K562 (cell line): ENCODE results near the gene SIK3. TPM values are rescaled to one million over a fixed set of nuclear protein-coding genes. Genes with fewer than 3 reads are reported as not detected.

ENCODE experiments used
- ATAC-seq: fragments of 200-7000 bp; cut with Tn5 transposase; 3 replicates; pipeline ENCODE4 v1.9.1; 2020; ENCODE audit warnings: moderate library complexity
- BruUV-seq: library from RNA; stranded (reverse); fragments of 400-500 nt; replicated peaks from 2 replicates; lab custom pipeline; 2021; lab: Mats Ljungman, UMichigan
- CTCF ChIA-PET: fragments of 300-600 bp; formaldehyde crosslinking; extraction: SDS; loops from one replicate; lab custom pipeline; 2021; ENCODE audit warnings: low intra/inter-chr PET ratio; lab: Yijun Ruan, JAX
- POLR2A ChIA-PET: fragments of 300-600, 350-650 bp; sonication (Branson Sonifier 250); formaldehyde crosslinking; extraction: SDS; loops from one replicate; lab custom pipeline; 2021; ENCODE audit warnings: antibody characterized with exemption, inconsistent platforms; lab: Yijun Ruan, JAX
- DNase-seq, 4 experiments: peaks; one replicate each; pipeline versions ENCODE4 v3.0.0 to v3.0.0-alpha.2; 2011 to 2018; ENCODE audit warnings: low spot score in 3 of 4, mixed read lengths in 3 of 4; ENCODE audit errors: extremely low read depth in 1 of 4
- FAIRE-seq: peaks from 2 replicates; lab custom pipeline; 2011; peaks lifted over from hg19 to GRCh38; lab: Jason Lieb, UNC
- H2AFZ ChIP-seq: 2 replicates; pipeline ENCODE4 v1.6.0; 2011; ENCODE audit warnings: low read depth, low read length, control low read depth, inconsistent platforms
- H3K27ac ChIP-seq: fragments of 200-600 bp; 3 replicates; pipeline ENCODE4 v1.8.0; 2011; ENCODE audit warnings: low read depth, mild to moderate bottlenecking, control low read depth, inconsistent platforms, low read length, moderate library complexity, mixed read lengths; ENCODE audit errors: extremely low read depth
- H3K27me3 ChIP-seq, 2 experiments: fragments of 300-600 bp in 1 of 2; 2 replicates in 1 of 2; 3 replicates in 1 of 2; pipeline versions ENCODE4 v1.6.0 to v1.8.0; 2011; ENCODE audit warnings: inconsistent platforms in 2 of 2, low read length in 2 of 2, mild to moderate bottlenecking in 1 of 2, mixed read lengths in 1 of 2, moderate library complexity in 1 of 2; ENCODE audit not compliant: control insufficient read depth in 2 of 2, insufficient read depth in 2 of 2
- H3K36me3 ChIP-seq: fragments of 300-600 bp; 3 replicates; pipeline ENCODE4 v1.8.0; 2011; ENCODE audit warnings: mild to moderate bottlenecking, low read length, inconsistent platforms; ENCODE audit not compliant: control insufficient read depth, insufficient read depth
- H3K4me1 ChIP-seq, 2 experiments: fragments of 200-600 bp in 1 of 2; replicated peaks in 1 of 2; 2 replicates in 1 of 2; 3 replicates in 1 of 2; pipeline versions ENCODE4 v1.5.1 to v1.8.0; 2011; ENCODE audit warnings: inconsistent platforms in 2 of 2, low read length in 2 of 2, mild to moderate bottlenecking in 1 of 2, mixed read lengths in 1 of 2, moderate library complexity in 1 of 2; ENCODE audit not compliant: control insufficient read depth in 2 of 2, insufficient read depth in 2 of 2
- H3K4me2 ChIP-seq: 2 replicates; pipeline ENCODE4 v1.6.1; 2011; ENCODE audit warnings: low read length, control low read depth, inconsistent platforms, mixed read lengths; ENCODE audit not compliant: insufficient read depth
- H3K4me3 ChIP-seq: fragments of 200-600 bp; sonication (generic), shearing (Covaris generic); 2 replicates; pipeline ENCODE4 v1.5.1; 2016; ENCODE audit warnings: control low read depth, inconsistent platforms
- H3K79me2 ChIP-seq: fragments of 200-600 bp; 3 replicates; pipeline ENCODE4 v1.8.0; 2011; ENCODE audit warnings: low read length, inconsistent platforms; ENCODE audit not compliant: control insufficient read depth, insufficient read depth
- H3K9ac ChIP-seq, 2 experiments: 2 replicates each; pipeline versions ENCODE4 v1.6.0 to v1.6.1; 2011; ENCODE audit warnings: low read depth in 2 of 2, low read length in 2 of 2, control low read depth in 1 of 2, inconsistent platforms in 1 of 2, mild to moderate bottlenecking in 1 of 2, mixed read lengths in 1 of 2; ENCODE audit not compliant: insufficient read depth in 1 of 2
- H3K9me1 ChIP-seq: one replicate; pipeline ENCODE4 v1.6.0; 2011; ENCODE audit warnings: inconsistent platforms, mild to moderate bottlenecking, low read length, moderate library complexity; ENCODE audit not compliant: control insufficient read depth, insufficient read depth
- H3K9me3 ChIP-seq: replicated peaks from 2 replicates; pipeline ENCODE4 v1.5.1; 2011; ENCODE audit warnings: low read depth, low read length, inconsistent platforms; ENCODE audit not compliant: control insufficient read depth, insufficient read depth
- H4K20me1 ChIP-seq: replicated peaks from 2 replicates; pipeline ENCODE4 v1.6.1; 2011; ENCODE audit warnings: low read length, inconsistent platforms, mixed read lengths; ENCODE audit not compliant: control insufficient read depth, insufficient read depth
- CBX1 ChIP-seq: sonication (generic); IDR thresholded peaks from 2 replicates; pipeline ENCODE4 v1.6.1; 2016; ENCODE audit warnings: antibody characterized with exemption, low read depth, mild to moderate bottlenecking
- CEBPB ChIP-seq: fragments of 450-650 bp; IDR thresholded peaks from 2 replicates; pipeline ENCODE4 v1.6.1; 2016; ENCODE audit warnings: missing genetic modification characterization, missing compliant biosample characterization
- CSDE1 ChIP-seq, 2 experiments: fragments of 450-650 bp; IDR thresholded peaks; 2 replicates each; pipeline ENCODE4 v1.6.1; 2016; ENCODE audit warnings: mild to moderate bottlenecking in 1 of 2
- E2F3 ChIP-seq: fragments of 250-450 bp; sonication (Bioruptor Pico); IDR thresholded peaks from 2 replicates; pipeline ENCODE4 v1.4.0; 2020; ENCODE audit warnings: mild to moderate bottlenecking
- KLF16 ChIP-seq: IDR thresholded peaks from 2 replicates; pipeline ENCODE4 v1.6.1; 2016; ENCODE audit warnings: antibody characterized with exemption
- L3MBTL2 ChIP-seq: fragments of 450-650 bp; IDR thresholded peaks from 2 replicates; pipeline ENCODE4 v1.6.1; 2016; ENCODE audit warnings: mild to moderate bottlenecking, moderate library complexity
- MYBL2 ChIP-seq, 2 experiments: fragments of 450-650 bp in 1 of 2; sonication (generic) in 1 of 2; formaldehyde crosslinking in 1 of 2; IDR thresholded peaks; 2 replicates each; pipeline versions ENCODE4 v1.6.1 to v1.8.1; 2017 to 2022; ENCODE audit warnings: borderline replicate concordance in 1 of 2, inconsistent platforms in 1 of 2, low read depth in 1 of 2, mild to moderate bottlenecking in 1 of 2, missing genetic modification reagents in 1 of 2, moderate library complexity in 1 of 2
- PURB ChIP-seq: sonication (generic); formaldehyde crosslinking; IDR thresholded peaks from 2 replicates; pipeline ENCODE4 v1.9.0; 2021; ENCODE audit warnings: low read depth, mild to moderate bottlenecking, missing genetic modification reagents
- SAFB ChIP-seq: fragments of 200-400 bp; formaldehyde crosslinking; IDR thresholded peaks from 2 replicates; pipeline ENCODE4 v1.6.1; 2017; ENCODE audit warnings: low read depth, low read length, borderline replicate concordance
- ZC3H4 ChIP-seq: sonication (generic); formaldehyde crosslinking; IDR thresholded peaks from 2 replicates; pipeline ENCODE4 v1.9.0; 2021; ENCODE audit warnings: missing genetic modification reagents, borderline replicate concordance
- ZNF263 ChIP-seq: sonication (generic); formaldehyde crosslinking; IDR thresholded peaks from 2 replicates; pipeline ENCODE4 v1.8.0; 2022; ENCODE audit warnings: mild to moderate bottlenecking, missing genetic modification reagents, borderline replicate concordance
- ZSCAN32 ChIP-seq: fragments of 450-650 bp; formaldehyde crosslinking; IDR thresholded peaks from 2 replicates; pipeline ENCODE4 v1.4.0; 2020; ENCODE audit warnings: mild to moderate bottlenecking, moderate library complexity
- WGBS: fragments of 100-300 bp; shearing (Covaris generic); methylation state at CpG from one replicate; pipeline ENCODE4 v1.1.6; 2016; ENCODE audit warnings: low coverage, mixed read lengths; ENCODE audit not compliant: insufficient coverage; ENCODE audit errors: missing lambda C conversion rate; 5-methylcytosine and 5-hydroxymethylcytosine counted together
- in situ Hi-C: fragments of 300-500 bp; cut with MboI; formaldehyde crosslinking; loops from 4 replicates; pipeline ENCODE4 v1.15.0; 2018; ENCODE audit warnings: inconsistent platforms, mixed read lengths
- intact Hi-C: fragments of 100-400 bp; cut with micrococcal nuclease; formaldehyde crosslinking; loops from 2 replicates; pipeline ENCODE4 v1.14.2; 2022
- polyA plus RNA-seq, 8 experiments: library from polyadenylated mRNA; depleted of rRNA in 4 of 8; stranded (reverse) in 5 of 8; unstranded in 3 of 8; fragments of >200 nt; fragmentation: Nextera tagmentation in 2 of 8; fragmentation: Illumina TruSeq in 1 of 8; extraction: Ambion mirVana in 2 of 8; extraction: Trizol in 1 of 8; gene quantifications; 2 replicates each; pipeline versions ENCODE4 v1.2.1 to v1.2.3, GENCODE V29; 2011 to 2014; ENCODE audit warnings: inconsistent platforms in 1 of 8, missing spikeins in 1 of 8
- total RNA-seq, 7 experiments: library from RNA; depleted of rRNA in 6 of 7; stranded (reverse); fragments of >200 nt in 6 of 7; fragmentation: Illumina TruSeq in 2 of 7; extraction: Trizol in 2 of 7; gene quantifications; 2 replicates each; pipeline versions ENCODE4 v1.2.1 to v1.2.3, GENCODE V29; 2011 to 2021; ENCODE audit warnings: low replicate concordance in 1 of 7
- TF ChIP-seq, protein P1 (sequence below): sonication (generic); formaldehyde crosslinking; IDR thresholded peaks from 2 replicates; pipeline ENCODE4 v1.8.1; 2023; ENCODE audit warnings: mild to moderate bottlenecking, missing genetic modification reagents
- TF ChIP-seq, protein P2 (sequence below): fragments of 450-650 bp; IDR thresholded peaks from 2 replicates; pipeline ENCODE4 v1.6.1; 2016; ENCODE audit warnings: antibody characterized with exemption

SIK3 gene
- total and polyA plus RNA-seq, 9 of the 15 experiments (the other 6 are each of a cell fraction or from before 2014, with no cell fraction given) = 1.6 to 21.6 (median 8.0) TPM

DNA sequence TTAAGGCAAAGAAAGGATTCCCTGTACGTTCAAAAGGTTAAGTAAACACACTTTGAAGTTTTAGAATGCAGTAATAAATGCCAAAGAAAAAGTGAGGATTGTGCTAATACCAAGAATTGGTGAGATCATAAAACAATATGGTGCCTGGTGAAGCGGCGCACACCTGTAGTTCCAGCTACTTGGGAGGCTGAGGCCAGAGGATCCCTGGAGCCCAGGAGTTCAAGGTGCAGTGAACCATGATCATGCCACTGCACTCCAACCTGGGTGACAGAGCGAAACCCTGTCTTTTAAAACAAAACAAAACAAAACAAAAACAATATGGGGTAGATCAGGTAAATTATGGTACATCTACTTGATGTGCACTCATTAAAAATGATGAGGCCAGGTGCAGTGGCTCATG is 187.4 kb downstream of the SIK3 start:
- no peak overlapping the region for H3K27ac ChIP-seq
- BruUV-seq = no TSS peak
- H3K4me2 ChIP-seq = no peak overlapping the region
- no peak overlapping the region for H3K4me3 ChIP-seq
- H2AFZ ChIP-seq = no peak overlapping the region
- H3K9ac ChIP-seq = no peak overlapping the region
- no peaks in the 10 kb centered on the region for H3K9me1 ChIP-seq
- DNase-seq (no peak), ATAC-seq (no peak), FAIRE-seq (no peak)
- intact Hi-C loops = no loop called here
- no peaks in the 10 kb centered on the region for H3K4me1 ChIP-seq
- POLR2A ChIA-PET = no interaction called here
- in situ Hi-C loops = no loop called here
- H3K36me3 ChIP-seq = peaks cover 2% of the 10 kb centered on the region; the same call in 2 of the 3 replicates
- CTCF ChIA-PET = no interaction called here
- H3K9me3 ChIP-seq = no peaks in the 10 kb centered on the region
- H3K79me2 ChIP-seq = no peaks in the 10 kb centered on the region
- no peaks in the 10 kb centered on the region for H3K27me3 ChIP-seq
- TF ChIP-seq MYBL2 (IDR thresholded peaks at IDR 0.05; ENCODE audit: low read depth) (no peak), MYBL2 (CRISPR knock-in tag; IDR thresholded peaks at IDR 0.05; ENCODE audit: borderline replicate concordance) (no peak), ZNF263 (CRISPR knock-in tag) (no peak), KLF16 (no peak), ZSCAN32 (CRISPR knock-in tag) (no peak), E2F3 (CRISPR knock-in tag) (no peak), L3MBTL2 (no peak), CSDE1 (IDR thresholded peaks at IDR 0.05) (no peak), SAFB (no peak), PURB (no peak), ZC3H4 (CRISPR knock-in tag) (no peak), CBX1 (no peak), CEBPB (tag) (no peak)
- TF ChIP-seq, protein P1, sequence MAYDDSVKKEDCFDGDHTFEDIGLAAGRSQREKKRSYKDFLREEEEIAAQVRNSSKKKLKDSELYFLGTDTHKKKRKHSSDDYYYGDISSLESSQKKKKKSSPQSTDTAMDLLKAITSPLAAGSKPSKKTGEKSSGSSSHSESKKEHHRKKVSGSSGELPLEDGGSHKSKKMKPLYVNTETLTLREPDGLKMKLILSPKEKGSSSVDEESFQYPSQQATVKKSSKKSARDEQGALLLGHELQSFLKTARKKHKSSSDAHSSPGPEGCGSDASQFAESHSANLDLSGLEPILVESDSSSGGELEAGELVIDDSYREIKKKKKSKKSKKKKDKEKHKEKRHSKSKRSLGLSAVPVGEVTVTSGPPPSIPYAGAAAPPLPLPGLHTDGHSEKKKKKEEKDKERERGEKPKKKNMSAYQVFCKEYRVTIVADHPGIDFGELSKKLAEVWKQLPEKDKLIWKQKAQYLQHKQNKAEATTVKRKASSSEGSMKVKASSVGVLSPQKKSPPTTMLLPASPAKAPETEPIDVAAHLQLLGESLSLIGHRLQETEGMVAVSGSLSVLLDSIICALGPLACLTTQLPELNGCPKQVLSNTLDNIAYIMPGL (CRISPR knock-in tag) = no peak
- TF ChIP-seq, protein P2, sequence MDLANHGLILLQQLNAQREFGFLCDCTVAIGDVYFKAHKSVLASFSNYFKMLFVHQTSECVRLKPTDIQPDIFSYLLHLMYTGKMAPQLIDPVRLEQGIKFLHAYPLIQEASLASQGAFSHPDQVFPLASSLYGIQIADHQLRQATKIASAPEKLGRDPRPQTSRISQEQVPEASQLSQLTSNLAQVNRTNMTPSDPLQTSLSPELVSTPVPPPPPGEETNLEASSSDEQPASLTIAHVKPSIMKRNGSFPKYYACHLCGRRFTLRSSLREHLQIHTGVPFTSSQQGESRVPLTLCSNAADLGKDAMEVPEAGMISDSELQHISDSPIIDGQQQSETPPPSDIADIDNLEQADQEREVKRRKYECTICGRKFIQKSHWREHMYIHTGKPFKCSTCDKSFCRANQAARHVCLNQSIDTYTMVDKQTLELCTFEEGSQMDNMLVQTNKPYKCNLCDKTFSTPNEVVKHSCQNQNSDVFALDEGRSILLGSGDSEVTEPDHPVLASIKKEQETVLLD = no peak
- no peaks in the 10 kb centered on the region for H4K20me1 ChIP-seq
- 85% methylated on average over 4 of the region's 4 CpGs for WGBS
